A549 (cell line): ENCODE results near the gene GAMT. TPM values are rescaled to one million over a fixed set of nuclear protein-coding genes. Genes with fewer than 3 reads are reported as not detected.

Experiments
- ATAC-seq, 2 experiments: fragments of 200-7000 bp in 1 of 2; fragments of >200 bp in 1 of 2; cut with Nextera tagmentation in 1 of 2; cut with Tn5 transposase in 1 of 2; 3 replicates each; pipeline versions ENCODE4 v1.8.0 to v1.9.1; 2018 to 2020; ENCODE audit warnings: mild to moderate bottlenecking in 1 of 2, moderate library complexity in 1 of 2
- CTCF ChIA-PET: fragments of 300-600 bp; sonication (Branson Sonifier 250); formaldehyde crosslinking; extraction: SDS; loops from one replicate; lab custom pipeline; 2021; ENCODE audit warnings: antibody characterized with exemption, inconsistent platforms; lab: Yijun Ruan, JAX
- POLR2A ChIA-PET: fragments of 350-600 bp; formaldehyde crosslinking; extraction: SDS; loops from one replicate; lab custom pipeline; 2021; ENCODE audit warnings: antibody characterized with exemption, inconsistent platforms; lab: Yijun Ruan, JAX
- DNase-seq, 2 experiments: peaks; one replicate each; pipeline versions ENCODE4 v3.0.0 to v3.0.0-alpha.2; 2011 to 2016; ENCODE audit warnings: low read depth in 1 of 2, low spot score in 1 of 2
- FAIRE-seq: peaks from 2 replicates; lab custom pipeline; 2011; peaks lifted over from hg19 to GRCh38; lab: Jason Lieb, UNC
- H3K27ac ChIP-seq, 2 experiments: fragments of >200 bp; sonication (Bioruptor Twin); formaldehyde crosslinking; 3 replicates each; pipeline ENCODE4 v1.5.1; 2016 to 2017
- H3K4me1 ChIP-seq: fragments of >200 bp; sonication (Bioruptor Twin); formaldehyde crosslinking; 3 replicates; pipeline ENCODE4 v1.6.1; 2016
- H3K4me2 ChIP-seq: fragments of >200 bp; sonication (Bioruptor Twin); formaldehyde crosslinking; 3 replicates; pipeline ENCODE4 v1.6.1; 2016
- H3K4me3 ChIP-seq: fragments of >200 bp; sonication (Bioruptor Twin); formaldehyde crosslinking; 3 replicates; pipeline ENCODE4 v1.5.1; 2016
- H3K9me3 ChIP-seq: fragments of >200 bp; sonication (Bioruptor Twin); formaldehyde crosslinking; 3 replicates; pipeline ENCODE4 v1.6.1; 2016
- EHF ChIP-seq: fragments of 250-450 bp; sonication (Bioruptor Pico); IDR thresholded peaks from 2 replicates; pipeline ENCODE4 v1.5.0; 2020; ENCODE audit warnings: mild to moderate bottlenecking
- EHMT2 ChIP-seq: fragments of 200-600 bp; sonication (generic); IDR thresholded peaks from 2 replicates; pipeline ENCODE4 v1.6.1; 2016; ENCODE audit warnings: antibody characterized with exemption, low read depth, mild to moderate bottlenecking, moderate library complexity
- ESRRA ChIP-seq: fragments of 150-350 bp; IDR thresholded peaks from 2 replicates; pipeline ENCODE4 v1.6.1; 2014; ENCODE audit warnings: mild to moderate bottlenecking, low read length, borderline replicate concordance
- FOSL2 ChIP-seq, 2 experiments: fragments of 450-650 bp in 1 of 2; fragments of >200 bp in 1 of 2; sonication (Bioruptor Twin) in 1 of 2; formaldehyde crosslinking; IDR thresholded peaks; 2 replicates each; pipeline versions ENCODE4 v1.5.0 to v1.6.1; 2016 to 2020; ENCODE audit warnings: mild to moderate bottlenecking in 1 of 2, moderate library complexity in 1 of 2
- GATA3 ChIP-seq: IDR thresholded peaks from 2 replicates; pipeline ENCODE4 v1.6.1; 2012; ENCODE audit warnings: borderline replicate concordance
- HEYL ChIP-seq: fragments of 250-450 bp; sonication (Bioruptor Pico); IDR thresholded peaks from 2 replicates; pipeline ENCODE4 v1.8.0; 2021; ENCODE audit warnings: mild to moderate bottlenecking, moderate library complexity
- HOXA7 ChIP-seq: fragments of 250-450 bp; sonication (Bioruptor Pico); IDR thresholded peaks from 2 replicates; pipeline ENCODE4 v1.5.0; 2020; ENCODE audit warnings: mild to moderate bottlenecking, moderate library complexity
- HOXB5 ChIP-seq: fragments of 250-450 bp; sonication (Bioruptor Pico); IDR thresholded peaks from 2 replicates; pipeline ENCODE4 v1.5.0; 2020; ENCODE audit warnings: mild to moderate bottlenecking, moderate library complexity
- KDM5A ChIP-seq: fragments of 200-600 bp; sonication (generic); IDR thresholded peaks from 2 replicates; pipeline ENCODE4 v1.6.1; 2016; ENCODE audit warnings: antibody characterized with exemption, mild to moderate bottlenecking
- MAFK ChIP-seq: fragments of 450-650 bp; IDR thresholded peaks from 2 replicates; pipeline ENCODE4 v1.6.1; 2014; ENCODE audit not compliant: partially characterized antibody
- MAZ ChIP-seq: fragments of 150-350 bp; IDR thresholded peaks from 2 replicates; pipeline ENCODE4 v1.6.1; 2014; ENCODE audit warnings: antibody characterized with exemption, low read depth, low read length, borderline replicate concordance
- MYC ChIP-seq: IDR thresholded peaks from 2 replicates; pipeline ENCODE4 v1.6.1; 2012; ENCODE audit warnings: mild to moderate bottlenecking, inconsistent platforms, low read length, improper control_type of control experiment, borderline replicate concordance
- NFE2L2 ChIP-seq: fragments of 150-350 bp; conservative IDR thresholded peaks from 2 replicates; pipeline ENCODE4 v1.6.1; 2014; ENCODE audit warnings: low read length
- NR3C1 ChIP-seq: fragments of >200 bp; sonication (Bioruptor Twin); formaldehyde crosslinking; IDR thresholded peaks from 3 replicates; pipeline ENCODE4 v1.6.1; 2017
- PHF8 ChIP-seq: fragments of 200-600 bp; sonication (generic); IDR thresholded peaks from 2 replicates; pipeline ENCODE4 v1.6.1; 2016; ENCODE audit warnings: low read depth, mild to moderate bottlenecking, antibody characterized with exemption, moderate library complexity, borderline replicate concordance
- RAD21 ChIP-seq, 2 experiments: fragments of >200 bp in 1 of 2; sonication (Bioruptor Twin) in 1 of 2; formaldehyde crosslinking in 1 of 2; IDR thresholded peaks in 1 of 2; conservative IDR thresholded peaks in 1 of 2; 2 replicates in 1 of 2; 3 replicates in 1 of 2; pipeline ENCODE4 v1.6.1; 2012 to 2018; ENCODE audit warnings: inconsistent platforms in 1 of 2
- RFX5 ChIP-seq: fragments of 450-650 bp; IDR thresholded peaks from 2 replicates; pipeline ENCODE4 v1.7.1; 2014; ENCODE audit warnings: antibody characterized with exemption, mild to moderate bottlenecking, moderate library complexity
- RNF2 ChIP-seq: fragments of 200-600 bp; sonication (generic); IDR thresholded peaks from 2 replicates; pipeline ENCODE4 v1.6.1; 2016; ENCODE audit warnings: low read depth, mild to moderate bottlenecking, antibody characterized with exemption, moderate library complexity, borderline replicate concordance
- SMC3 ChIP-seq: fragments of >200 bp; sonication (Bioruptor Twin); formaldehyde crosslinking; IDR thresholded peaks from 3 replicates; pipeline ENCODE4 v1.6.1; 2018; ENCODE audit warnings: inconsistent platforms
- whole genome bisulfite sequencing: methylation state at CpG from one replicate; pipeline ENCODE4 v1.1.6; 2017; ENCODE audit errors: missing lambda C conversion rate; 5-methylcytosine and 5-hydroxymethylcytosine counted together
- polyA plus RNA-seq, 4 experiments: library from polyadenylated mRNA; depleted of rRNA in 3 of 4; stranded (reverse); fragments of >200 nt; fragmentation: RNase III in 1 of 4; extraction: RNeasy Plus Mini Kit Qiagen cat#74134 plus additional on column Dnase treatment in 1 of 4; gene quantifications; 2 replicates in 3 of 4; 3 replicates in 1 of 4; pipeline ENCODE4 v1.2.3, GENCODE V29; 2011 to 2017
- TF ChIP-seq, protein P1 (sequence below): fragments of 250-450 bp; sonication (Bioruptor Pico); IDR thresholded peaks from 2 replicates; pipeline ENCODE4 v1.5.0; 2021; ENCODE audit warnings: mild to moderate bottlenecking, moderate library complexity, borderline replicate concordance
- TF ChIP-seq, protein P2 (sequence below): fragments of 450-650 bp; IDR thresholded peaks from 2 replicates; pipeline ENCODE4 v1.6.1; 2014; ENCODE audit warnings: antibody characterized with exemption
- TF ChIP-seq, protein P3 (sequence below): IDR thresholded peaks from 2 replicates; pipeline ENCODE4 v1.6.1; 2012
- TF ChIP-seq, protein P4 (sequence below): fragments of >200 bp; sonication (Bioruptor Twin); formaldehyde crosslinking; IDR thresholded peaks from 2 replicates; pipeline ENCODE4 v1.6.1; 2016
- TF ChIP-seq, protein P5 (sequence below): fragments of >200 bp; sonication (Bioruptor Twin); formaldehyde crosslinking; IDR thresholded peaks from 3 replicates; pipeline ENCODE4 v1.5.1; 2016

GAMT gene
- polyA plus RNA-seq, 2 of the 4 experiments (the other 2 are of a cell fraction): 13.6 to 26.0 TPM

DNA sequence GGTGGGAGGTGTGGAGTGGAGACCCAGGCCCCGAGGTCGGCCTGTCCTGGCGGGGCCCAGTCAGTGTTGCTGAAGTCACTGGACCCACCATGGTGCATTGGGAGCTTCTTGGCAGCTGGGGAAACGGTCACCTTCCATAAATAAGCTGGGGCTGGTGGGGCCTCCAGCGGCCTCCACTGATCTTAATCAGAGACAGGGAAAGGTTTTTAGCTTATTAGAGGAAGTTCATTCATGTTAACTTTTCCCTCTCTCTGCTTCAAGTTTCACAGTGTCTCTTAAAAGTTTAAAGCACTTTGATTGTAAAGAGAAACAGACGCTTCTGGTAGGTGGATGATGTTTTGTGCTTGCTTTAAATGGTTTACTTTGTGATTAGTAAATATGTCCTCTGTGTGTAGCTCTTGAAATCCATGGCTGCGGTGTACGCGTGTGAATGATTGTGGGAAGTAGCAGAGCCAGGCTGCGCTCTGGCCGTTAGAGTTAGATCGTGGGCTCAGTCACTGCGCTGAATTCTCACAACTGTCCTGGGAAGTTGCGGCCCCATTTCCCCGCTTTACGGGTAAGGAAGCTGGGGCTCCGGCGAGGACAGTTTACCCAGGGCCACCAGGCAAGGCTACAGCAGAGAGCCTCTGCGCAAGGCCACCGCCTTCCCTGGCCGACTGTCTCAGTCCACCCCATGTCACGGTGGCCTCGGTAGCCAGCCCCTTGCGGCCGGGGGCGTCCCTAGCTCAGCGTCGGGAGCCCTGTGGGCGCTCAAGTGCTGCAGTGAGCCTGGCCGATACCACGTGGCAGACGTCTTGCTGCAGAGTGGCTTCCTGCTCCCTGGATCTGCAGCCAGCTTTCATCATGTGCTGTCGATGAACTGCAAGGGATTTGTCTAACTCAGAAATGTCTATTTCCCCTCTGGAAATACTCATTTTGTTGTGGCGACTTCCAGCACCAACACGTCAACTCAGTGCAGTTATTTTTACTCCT, 34.2 kb downstream of the GAMT start:
- CTCF ChIA-PET: interaction anchor here (1.2 to 1.3 kb wide), 3 partner anchors 8 to 88 kb away, joined by 3 to 4 read pairs (median 3); no protein-coding TSS in a partner anchor
- WGBS: 94% methylated on average over 31 of the region's 35 CpGs

DNA sequence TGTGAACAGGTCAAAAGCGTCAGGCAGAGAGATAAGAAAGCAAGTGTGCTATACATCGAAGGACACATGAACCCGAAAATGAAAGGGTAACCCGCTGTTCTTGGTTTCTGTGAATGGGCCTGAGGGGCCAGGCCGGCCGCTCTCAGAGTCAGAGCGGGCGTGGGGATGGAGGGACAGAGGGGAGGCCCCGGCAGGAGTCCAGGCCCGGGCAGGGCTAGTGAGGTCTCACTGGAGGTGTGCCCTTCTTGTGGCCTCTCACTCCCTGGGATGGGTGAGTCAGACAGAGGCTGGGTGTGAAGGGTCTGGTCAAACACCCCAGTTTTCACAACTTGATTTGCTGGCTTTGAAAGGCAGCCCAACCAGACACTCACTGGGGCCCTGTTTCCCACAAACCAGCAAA, 35.0 kb downstream of the GAMT start:
- FAIRE-seq (no peak), DNase-seq (no peak), ATAC-seq (no peak)
- Histone ChIP-seq H3K4me1 (peaks cover 9% of the 10 kb centered on the region; the same call in 2 of the 3 replicates), H3K27ac (no peak overlapping the region), H3K4me2 (no peak overlapping the region), H3K4me3 (no peak overlapping the region), H3K9me3 (no peaks in the 10 kb centered on the region)
- POLR2A ChIA-PET: no interaction called here
- CTCF ChIA-PET: interaction anchor here (1.3 to 1.8 kb wide), 2 partner anchors 7 to 86 kb away, joined by 4 read pairs; no protein-coding TSS in a partner anchor
- 89% methylated on average over 8 of the region's 10 CpGs for WGBS
- no peak for TF ChIP-seq EHF (CRISPR knock-in tag)
- no peak for TF ChIP-seq RFX5
- TF ChIP-seq RNF2: no peak
- TF ChIP-seq, protein P1, sequence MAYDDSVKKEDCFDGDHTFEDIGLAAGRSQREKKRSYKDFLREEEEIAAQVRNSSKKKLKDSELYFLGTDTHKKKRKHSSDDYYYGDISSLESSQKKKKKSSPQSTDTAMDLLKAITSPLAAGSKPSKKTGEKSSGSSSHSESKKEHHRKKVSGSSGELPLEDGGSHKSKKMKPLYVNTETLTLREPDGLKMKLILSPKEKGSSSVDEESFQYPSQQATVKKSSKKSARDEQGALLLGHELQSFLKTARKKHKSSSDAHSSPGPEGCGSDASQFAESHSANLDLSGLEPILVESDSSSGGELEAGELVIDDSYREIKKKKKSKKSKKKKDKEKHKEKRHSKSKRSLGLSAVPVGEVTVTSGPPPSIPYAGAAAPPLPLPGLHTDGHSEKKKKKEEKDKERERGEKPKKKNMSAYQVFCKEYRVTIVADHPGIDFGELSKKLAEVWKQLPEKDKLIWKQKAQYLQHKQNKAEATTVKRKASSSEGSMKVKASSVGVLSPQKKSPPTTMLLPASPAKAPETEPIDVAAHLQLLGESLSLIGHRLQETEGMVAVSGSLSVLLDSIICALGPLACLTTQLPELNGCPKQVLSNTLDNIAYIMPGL (CRISPR knock-in tag): no peak
- TF ChIP-seq, protein P2, sequence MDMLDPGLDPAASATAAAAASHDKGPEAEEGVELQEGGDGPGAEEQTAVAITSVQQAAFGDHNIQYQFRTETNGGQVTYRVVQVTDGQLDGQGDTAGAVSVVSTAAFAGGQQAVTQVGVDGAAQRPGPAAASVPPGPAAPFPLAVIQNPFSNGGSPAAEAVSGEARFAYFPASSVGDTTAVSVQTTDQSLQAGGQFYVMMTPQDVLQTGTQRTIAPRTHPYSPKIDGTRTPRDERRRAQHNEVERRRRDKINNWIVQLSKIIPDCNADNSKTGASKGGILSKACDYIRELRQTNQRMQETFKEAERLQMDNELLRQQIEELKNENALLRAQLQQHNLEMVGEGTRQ: no peak
- no peak for TF ChIP-seq RAD21 (conservative IDR thresholded peaks at IDR 0.05 in 1 of 2, IDR thresholded peaks at IDR 0.05 in 1 of 2)
- TF ChIP-seq, protein P3, sequence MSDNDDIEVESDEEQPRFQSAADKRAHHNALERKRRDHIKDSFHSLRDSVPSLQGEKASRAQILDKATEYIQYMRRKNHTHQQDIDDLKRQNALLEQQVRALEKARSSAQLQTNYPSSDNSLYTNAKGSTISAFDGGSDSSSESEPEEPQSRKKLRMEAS: no peak
- no peak for TF ChIP-seq MAFK
- no peak for TF ChIP-seq GATA3
- no peak for TF ChIP-seq HOXB5 (CRISPR knock-in tag)
- no peak for TF ChIP-seq HEYL (CRISPR knock-in tag)

More for the DNA sequence above, 34.2 kb downstream of the GAMT start:
- FAIRE-seq: no peak
- Histone ChIP-seq H3K4me2 (no peak overlapping the region), H3K9me3 (no peaks in the 10 kb centered on the region), H3K27ac (no peak overlapping the region), H3K4me1 (peaks cover under 1% of the 10 kb centered on the region; the same call in 2 of the 3 replicates), H3K4me3 (no peak overlapping the region)
- no peak for DNase-seq
- no peak for ATAC-seq
- POLR2A ChIA-PET: no interaction called here
- TF ChIP-seq, protein P4, sequence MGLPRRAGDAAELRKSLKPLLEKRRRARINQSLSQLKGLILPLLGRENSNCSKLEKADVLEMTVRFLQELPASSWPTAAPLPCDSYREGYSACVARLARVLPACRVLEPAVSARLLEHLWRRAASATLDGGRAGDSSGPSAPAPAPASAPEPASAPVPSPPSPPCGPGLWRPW: no peak
- TF ChIP-seq SMC3 (no peak), PHF8 (no peak), ESRRA (no peak), HOXA7 (no peak), MAZ (no peak), EHMT2 (no peak), MYC (no peak), KDM5A (no peak), NFE2L2 (no peak), RAD21 (conservative IDR thresholded peaks at IDR 0.05 in 1 of 2, IDR thresholded peaks at IDR 0.05 in 1 of 2) (no peak), RNF2 (no peak), EHF (CRISPR knock-in tag) (no peak), FOSL2 (IDR thresholded peaks at IDR 0.05) (no peak), FOSL2 (CRISPR knock-in tag; IDR thresholded peaks at IDR 0.05) (no peak), NR3C1 (no peak)
- TF ChIP-seq, protein P2: no peak
- TF ChIP-seq, protein P5, sequence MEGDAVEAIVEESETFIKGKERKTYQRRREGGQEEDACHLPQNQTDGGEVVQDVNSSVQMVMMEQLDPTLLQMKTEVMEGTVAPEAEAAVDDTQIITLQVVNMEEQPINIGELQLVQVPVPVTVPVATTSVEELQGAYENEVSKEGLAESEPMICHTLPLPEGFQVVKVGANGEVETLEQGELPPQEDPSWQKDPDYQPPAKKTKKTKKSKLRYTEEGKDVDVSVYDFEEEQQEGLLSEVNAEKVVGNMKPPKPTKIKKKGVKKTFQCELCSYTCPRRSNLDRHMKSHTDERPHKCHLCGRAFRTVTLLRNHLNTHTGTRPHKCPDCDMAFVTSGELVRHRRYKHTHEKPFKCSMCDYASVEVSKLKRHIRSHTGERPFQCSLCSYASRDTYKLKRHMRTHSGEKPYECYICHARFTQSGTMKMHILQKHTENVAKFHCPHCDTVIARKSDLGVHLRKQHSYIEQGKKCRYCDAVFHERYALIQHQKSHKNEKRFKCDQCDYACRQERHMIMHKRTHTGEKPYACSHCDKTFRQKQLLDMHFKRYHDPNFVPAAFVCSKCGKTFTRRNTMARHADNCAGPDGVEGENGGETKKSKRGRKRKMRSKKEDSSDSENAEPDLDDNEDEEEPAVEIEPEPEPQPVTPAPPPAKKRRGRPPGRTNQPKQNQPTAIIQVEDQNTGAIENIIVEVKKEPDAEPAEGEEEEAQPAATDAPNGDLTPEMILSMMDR: no peak
- TF ChIP-seq, protein P3: no peak
